Sigmoid colon (tissue), 7 donors: ENCODE results near the gene USP13. TPM values are rescaled to one million over a fixed set of nuclear protein-coding genes. Genes with fewer than 3 reads are reported as not detected.

Experiments used
- DNase-seq: peaks from one replicate; pipeline ENCODE4 v3.0.0-alpha.2; 2019
- H3K27ac ChIP-seq, 4 donors: fragments of 200-600 bp; sonication (generic); one replicate each; pipeline ENCODE4 v1.5.1; 2016 to 2019; ENCODE audit warnings: mild to moderate bottlenecking in 1 of 4
- H3K27me3 ChIP-seq, 3 donors: fragments of 200-600 bp; sonication (generic); one replicate each; pipeline ENCODE4 v1.5.1; 2019; ENCODE audit warnings: mild to moderate bottlenecking in 1 of 3
- H3K36me3 ChIP-seq, 4 donors: fragments of 200-600 bp; sonication (generic); one replicate each; pipeline ENCODE4 v1.5.1; 2016 to 2019
- H3K4me1 ChIP-seq, 4 donors: fragments of 200-600 bp; sonication (generic); one replicate each; pipeline ENCODE4 v1.5.1; 2017 to 2019
- H3K4me3 ChIP-seq, 4 donors: fragments of 200-600 bp; sonication (generic); one replicate each; pipeline ENCODE4 v1.5.1; 2017 to 2019; ENCODE audit warnings: mild to moderate bottlenecking in 2 of 4, moderate library complexity in 1 of 4
- H3K9me3 ChIP-seq, 4 donors: fragments of 200-600 bp in 3 of 4; sonication (generic) in 3 of 4; one replicate each; pipeline versions ENCODE4 v1.5.1 to v1.6.1; 2013 to 2019
- EP300 ChIP-seq, 4 donors: sonication (generic); formaldehyde crosslinking; IDR thresholded peaks; one replicate each; pipeline ENCODE4 v1.6.1; 2017; ENCODE audit warnings: antibody characterized with exemption in 4 of 4
- POLR2A ChIP-seq, 2 donors: fragments of 450-650 bp; IDR thresholded peaks; one replicate each; pipeline ENCODE4 v1.6.1; 2016; ENCODE audit warnings: antibody characterized with exemption in 2 of 2, mild to moderate bottlenecking in 2 of 2, moderate library complexity in 2 of 2
- POLR2AphosphoS5 ChIP-seq, 4 donors: sonication (generic); formaldehyde crosslinking; IDR thresholded peaks; one replicate each; pipeline ENCODE4 v1.6.1; 2017; ENCODE audit warnings: antibody characterized with exemption in 4 of 4
- WGBS, 2 donors: extraction: QIAGEN DNeasy Blood & Tissue Kit; methylation state at CpG; one replicate each; pipeline ENCODE4 v1.1.7; 2013; 5-methylcytosine and 5-hydroxymethylcytosine counted together
- intact Hi-C: fragments of 100-400 bp; cut with DNase I; formaldehyde crosslinking; loops from one replicate; pipeline ENCODE4 v1.15.1; 2023
- polyA plus RNA-seq, 3 donors: library from polyadenylated mRNA; stranded (reverse); fragments of 200-250 nt; gene quantifications; one replicate each; pipeline ENCODE4 v1.2.3, GENCODE V29; 2013
- total RNA-seq, 4 donors: library from RNA; depleted of rRNA; stranded (reverse); fragments of >200 nt; gene quantifications; one replicate each; pipeline ENCODE4 v1.1.0, GENCODE V29; 2016
- TF ChIP-seq, protein P1 (sequence below), 4 experiments: fragments of 450-650 bp in 3 of 4; fragments of 200-600 bp in 1 of 4; IDR thresholded peaks; one replicate each; pipeline ENCODE4 v1.5.1; 2016 to 2019; ENCODE audit warnings: antibody characterized with exemption in 4 of 4, mild to moderate bottlenecking in 3 of 4, moderate library complexity in 2 of 4
- donor health status: healthy with polysubstance abuse.
- donor health status: Bipolar disorder and iron deficiency.
- donor health status: healthy.

Gene USP13
- total and polyA plus RNA-seq, 7 donors, result 0.69 to 11.1 (median 7.2) TPM

DNA sequence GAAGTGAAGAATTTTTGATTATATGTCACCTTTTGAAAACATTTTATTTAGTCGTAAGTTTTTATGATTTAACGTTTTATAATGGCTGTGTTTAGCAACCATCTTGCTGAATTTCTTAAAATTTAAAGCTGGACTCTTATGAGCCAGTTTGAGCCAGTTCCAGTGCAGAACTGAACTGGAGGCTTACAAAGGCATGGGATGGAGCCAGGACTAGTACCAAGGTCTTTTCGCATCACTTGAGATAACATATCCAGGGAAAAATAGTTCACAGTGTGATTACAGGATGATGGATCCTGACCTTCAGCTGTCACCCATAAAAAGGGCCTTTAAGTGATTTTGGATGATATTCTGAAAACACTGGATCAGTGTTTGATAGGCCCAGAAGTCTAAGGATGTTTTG lies 51.0 kb downstream of the USP13 start:
- Histone ChIP-seq H3K4me1 (no peaks in the 10 kb centered on the region), H3K9me3 (no peaks in the 10 kb centered on the region), H3K27me3 (no peaks in the 10 kb centered on the region), H3K27ac (no peak overlapping the region), H3K4me3 (no peak overlapping the region), H3K36me3 (peaks cover 0 to 16% (median 0%) of the 10 kb centered on the region in 4 donors)
- TF ChIP-seq EP300 (IDR thresholded peaks at IDR 0.05) (no peak), POLR2AphosphoS5 (IDR thresholded peaks at IDR 0.05) (no peak), POLR2A (IDR thresholded peaks at IDR 0.05) (no peak)
- TF ChIP-seq, protein P1, sequence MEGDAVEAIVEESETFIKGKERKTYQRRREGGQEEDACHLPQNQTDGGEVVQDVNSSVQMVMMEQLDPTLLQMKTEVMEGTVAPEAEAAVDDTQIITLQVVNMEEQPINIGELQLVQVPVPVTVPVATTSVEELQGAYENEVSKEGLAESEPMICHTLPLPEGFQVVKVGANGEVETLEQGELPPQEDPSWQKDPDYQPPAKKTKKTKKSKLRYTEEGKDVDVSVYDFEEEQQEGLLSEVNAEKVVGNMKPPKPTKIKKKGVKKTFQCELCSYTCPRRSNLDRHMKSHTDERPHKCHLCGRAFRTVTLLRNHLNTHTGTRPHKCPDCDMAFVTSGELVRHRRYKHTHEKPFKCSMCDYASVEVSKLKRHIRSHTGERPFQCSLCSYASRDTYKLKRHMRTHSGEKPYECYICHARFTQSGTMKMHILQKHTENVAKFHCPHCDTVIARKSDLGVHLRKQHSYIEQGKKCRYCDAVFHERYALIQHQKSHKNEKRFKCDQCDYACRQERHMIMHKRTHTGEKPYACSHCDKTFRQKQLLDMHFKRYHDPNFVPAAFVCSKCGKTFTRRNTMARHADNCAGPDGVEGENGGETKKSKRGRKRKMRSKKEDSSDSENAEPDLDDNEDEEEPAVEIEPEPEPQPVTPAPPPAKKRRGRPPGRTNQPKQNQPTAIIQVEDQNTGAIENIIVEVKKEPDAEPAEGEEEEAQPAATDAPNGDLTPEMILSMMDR (IDR thresholded peaks at IDR 0.05), result no peak
- DNase-seq, result no peak
- intact Hi-C loops, result no loop called here
- WGBS, 2 donors, result 75 to 92% methylated on average over 3 of the region's 3 CpGs

DNA sequence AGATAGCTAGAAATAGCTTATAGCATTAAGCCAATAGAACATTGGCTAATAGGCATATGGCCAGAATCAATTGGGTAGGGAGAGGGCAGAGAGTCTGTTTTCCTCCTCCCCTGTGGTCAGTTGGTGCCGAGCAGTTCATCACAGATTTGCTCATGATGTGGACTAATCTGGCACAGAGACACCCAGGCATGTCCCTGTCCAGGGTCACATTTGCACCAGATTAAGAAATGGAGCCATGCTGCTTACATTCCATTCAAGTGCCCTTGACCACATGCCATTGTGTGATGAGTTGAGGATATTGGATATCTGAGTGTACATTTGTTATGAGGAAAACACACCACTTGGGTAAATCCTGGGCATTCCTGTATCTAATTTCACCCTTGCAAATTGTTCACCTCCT lies 53.4 kb downstream of the USP13 start:
- WGBS, 2 donors, result 96 to 97% methylated on average over 1 of the region's 1 CpG
- Histone ChIP-seq H3K27me3 (no peaks in the 10 kb centered on the region), H3K36me3 (peaks cover 0 to 22% (median 1%) of the 10 kb centered on the region in 4 donors), H3K27ac (no peak overlapping the region), H3K4me1 (no peaks in the 10 kb centered on the region), H3K9me3 (no peaks in the 10 kb centered on the region), H3K4me3 (no peak overlapping the region)
- intact Hi-C loops, result no loop called here
- TF ChIP-seq, protein P1 (IDR thresholded peaks at IDR 0.05), result no peak
- no peak for TF ChIP-seq EP300 (IDR thresholded peaks at IDR 0.05)
- no peak for TF ChIP-seq POLR2A (IDR thresholded peaks at IDR 0.05)
- no peak for TF ChIP-seq POLR2AphosphoS5 (IDR thresholded peaks at IDR 0.05)
- no peak for DNase-seq

DNA sequence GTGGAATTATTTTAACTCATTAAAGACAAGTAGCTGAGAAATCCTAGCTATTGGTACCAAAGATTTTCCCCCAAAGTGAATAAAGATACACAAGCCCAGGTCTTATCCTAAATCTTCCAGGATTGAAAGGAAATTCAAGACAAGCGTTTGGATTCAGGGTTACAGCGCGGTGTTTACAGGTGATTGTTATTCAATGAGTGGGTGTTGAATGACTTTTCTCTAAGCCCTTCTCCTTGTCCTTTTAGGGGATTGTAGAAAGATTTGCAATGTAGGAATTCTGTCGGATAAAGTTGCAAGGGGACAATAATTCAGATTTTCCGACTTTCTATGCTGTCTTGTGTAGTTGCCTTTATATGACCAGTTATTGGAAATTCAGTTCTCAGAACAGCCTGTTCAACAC lies 57.2 kb downstream of the USP13 start:
- no peak for DNase-seq
- 92 to 96% methylated on average over 5 of the region's 5 CpGs for WGBS, 2 donors
- intact Hi-C loops, result no loop called here
- peaks cover 0 to 21% (median 1%) of the 10 kb centered on the region in 4 donors for H3K36me3 ChIP-seq
- no peaks in the 10 kb centered on the region for H3K9me3 ChIP-seq
- H3K27me3 ChIP-seq, result no peaks in the 10 kb centered on the region
- no peak overlapping the region for H3K27ac ChIP-seq
- TF ChIP-seq POLR2AphosphoS5 (IDR thresholded peaks at IDR 0.05), result no peak
- H3K4me3 ChIP-seq, result no peak overlapping the region
- no peaks in the 10 kb centered on the region for H3K4me1 ChIP-seq

DNA sequence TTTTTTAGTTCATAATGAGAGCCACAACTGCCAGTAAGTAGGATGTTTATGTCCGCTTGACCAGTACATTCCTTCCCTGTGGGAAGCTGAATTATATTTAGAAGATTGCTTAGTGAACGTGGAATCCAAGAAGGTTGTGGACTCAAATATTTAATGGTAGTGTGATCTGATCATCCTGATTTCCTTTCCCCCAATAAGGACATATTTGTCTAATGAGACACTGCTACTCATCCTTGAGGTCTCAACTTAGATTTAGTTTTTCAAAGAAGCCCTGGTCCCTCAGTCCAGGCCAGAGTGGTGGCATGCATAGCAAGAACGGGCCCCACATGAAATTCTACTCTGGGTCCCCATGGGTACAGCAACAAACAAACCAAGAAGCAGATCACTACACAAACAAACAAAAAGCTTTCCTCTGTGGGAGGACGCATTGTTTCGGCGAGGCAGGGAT lies 60.8 kb downstream of the USP13 start:
- Histone ChIP-seq H3K4me1 (no peaks in the 10 kb centered on the region), H3K9me3 (no peaks in the 10 kb centered on the region), H3K36me3 (peaks cover 0 to 14% (median 1%) of the 10 kb centered on the region in 4 donors), H3K27me3 (no peaks in the 10 kb centered on the region), H3K27ac (peak overlapping the region in 1 of 4 donors; percentile 25), H3K4me3 (no peak overlapping the region)
- intact Hi-C loops, result no loop called here
- TF ChIP-seq, protein P1 (IDR thresholded peaks at IDR 0.05), result no peak
- no peak for TF ChIP-seq POLR2AphosphoS5 (IDR thresholded peaks at IDR 0.05)
- no peak for TF ChIP-seq POLR2A (IDR thresholded peaks at IDR 0.05)
- no peak for TF ChIP-seq EP300 (IDR thresholded peaks at IDR 0.05)
- DNase-seq, result no peak
- WGBS, 2 donors, result 90 to 94% methylated on average over 6 of the region's 6 CpGs

DNA sequence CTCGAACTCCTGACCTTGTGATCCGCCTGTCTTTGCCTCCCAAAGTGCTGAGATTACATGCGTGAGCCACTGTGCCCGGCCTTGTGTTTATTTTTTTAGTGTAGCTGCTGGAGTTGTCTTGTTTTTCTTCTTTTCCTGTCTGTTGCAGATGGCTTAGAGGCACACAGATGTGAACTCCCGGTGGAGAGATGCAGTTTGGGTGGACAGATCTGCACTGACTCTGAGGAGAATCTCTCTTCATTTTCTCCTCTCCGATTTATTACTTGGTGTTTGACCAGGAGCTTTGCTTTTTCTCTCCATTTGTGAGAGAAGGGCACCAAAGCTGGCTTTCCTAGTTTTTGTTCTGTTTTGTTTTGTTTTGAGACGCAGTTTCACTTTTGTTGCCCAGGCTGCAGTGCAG lies 62.7 kb downstream of the USP13 start:
- WGBS, 2 donors, result 92% methylated on average over 7 of the region's 7 CpGs
- Histone ChIP-seq H3K36me3 (peaks cover 0 to 8% (median 1%) of the 10 kb centered on the region in 4 donors), H3K4me3 (no peak overlapping the region), H3K27me3 (no peaks in the 10 kb centered on the region), H3K9me3 (no peaks in the 10 kb centered on the region), H3K4me1 (no peaks in the 10 kb centered on the region), H3K27ac (no peak overlapping the region)
- intact Hi-C loops, result no loop called here
- TF ChIP-seq EP300 (IDR thresholded peaks at IDR 0.05), result no peak
- TF ChIP-seq, protein P1 (IDR thresholded peaks at IDR 0.05), result no peak
- no peak for TF ChIP-seq POLR2A (IDR thresholded peaks at IDR 0.05)
- no peak for TF ChIP-seq POLR2AphosphoS5 (IDR thresholded peaks at IDR 0.05)
- no peak for DNase-seq
